SK-N-SH treated with all-trans-retinoic acid at 6 μM for 48 hours (cell line): ENCODE results near the gene PCDHGB1.

Source experiments
- CSDC2 ChIP-seq: fragments of 250-450 bp; sonication (Bioruptor Pico); IDR thresholded peaks from 2 replicates; pipeline ENCODE4 v1.5.0; 2020; ENCODE audit warnings: mild to moderate bottlenecking, moderate library complexity
- ESRRG ChIP-seq: fragments of 250-450 bp; sonication (Bioruptor Pico); IDR thresholded peaks from 2 replicates; pipeline ENCODE4 v1.6.1; 2021; ENCODE audit warnings: mild to moderate bottlenecking
- GLIS3 ChIP-seq: fragments of 250-450 bp; sonication (Bioruptor Pico); IDR thresholded peaks from 2 replicates; pipeline ENCODE4 v1.5.0; 2020; ENCODE audit warnings: mild to moderate bottlenecking, moderate library complexity
- ISL1 ChIP-seq: fragments of 250-450 bp; sonication (Bioruptor Pico); IDR thresholded peaks from 2 replicates; pipeline ENCODE4 v2.1.2; 2022; ENCODE audit warnings: mild to moderate bottlenecking, moderate library complexity
- OSR1 ChIP-seq: fragments of 250-450 bp; sonication (Bioruptor Pico); IDR thresholded peaks from 2 replicates; pipeline ENCODE4 v1.8.0; 2022; ENCODE audit warnings: moderate library complexity, mild to moderate bottlenecking, inconsistent platforms
- PATZ1 ChIP-seq: fragments of 250-450 bp; sonication (Bioruptor Pico); IDR thresholded peaks from 2 replicates; pipeline ENCODE4 v1.8.0; 2020; ENCODE audit warnings: mild to moderate bottlenecking, moderate library complexity, borderline replicate concordance
- TF ChIP-seq, protein P1 (sequence below): fragments of 250-450 bp; sonication (Bioruptor Pico); IDR thresholded peaks from 2 replicates; pipeline ENCODE4 v1.5.0; 2020; ENCODE audit warnings: mild to moderate bottlenecking, moderate library complexity

GRCh38 chr5:141360685-141361084, 10.8 kb downstream of the PCDHGB1 start:
- no peak for TF ChIP-seq ESRRG (CRISPR knock-in tag)
- no peak for TF ChIP-seq GLIS3 (CRISPR knock-in tag)
- TF ChIP-seq CSDC2 (CRISPR knock-in tag) = no peak
- TF ChIP-seq, protein P1, sequence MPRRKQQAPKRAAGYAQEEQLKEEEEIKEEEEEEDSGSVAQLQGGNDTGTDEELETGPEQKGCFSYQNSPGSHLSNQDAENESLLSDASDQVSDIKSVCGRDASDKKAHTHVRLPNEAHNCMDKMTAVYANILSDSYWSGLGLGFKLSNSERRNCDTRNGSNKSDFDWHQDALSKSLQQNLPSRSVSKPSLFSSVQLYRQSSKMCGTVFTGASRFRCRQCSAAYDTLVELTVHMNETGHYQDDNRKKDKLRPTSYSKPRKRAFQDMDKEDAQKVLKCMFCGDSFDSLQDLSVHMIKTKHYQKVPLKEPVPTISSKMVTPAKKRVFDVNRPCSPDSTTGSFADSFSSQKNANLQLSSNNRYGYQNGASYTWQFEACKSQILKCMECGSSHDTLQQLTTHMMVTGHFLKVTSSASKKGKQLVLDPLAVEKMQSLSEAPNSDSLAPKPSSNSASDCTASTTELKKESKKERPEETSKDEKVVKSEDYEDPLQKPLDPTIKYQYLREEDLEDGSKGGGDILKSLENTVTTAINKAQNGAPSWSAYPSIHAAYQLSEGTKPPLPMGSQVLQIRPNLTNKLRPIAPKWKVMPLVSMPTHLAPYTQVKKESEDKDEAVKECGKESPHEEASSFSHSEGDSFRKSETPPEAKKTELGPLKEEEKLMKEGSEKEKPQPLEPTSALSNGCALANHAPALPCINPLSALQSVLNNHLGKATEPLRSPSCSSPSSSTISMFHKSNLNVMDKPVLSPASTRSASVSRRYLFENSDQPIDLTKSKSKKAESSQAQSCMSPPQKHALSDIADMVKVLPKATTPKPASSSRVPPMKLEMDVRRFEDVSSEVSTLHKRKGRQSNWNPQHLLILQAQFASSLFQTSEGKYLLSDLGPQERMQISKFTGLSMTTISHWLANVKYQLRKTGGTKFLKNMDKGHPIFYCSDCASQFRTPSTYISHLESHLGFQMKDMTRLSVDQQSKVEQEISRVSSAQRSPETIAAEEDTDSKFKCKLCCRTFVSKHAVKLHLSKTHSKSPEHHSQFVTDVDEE = no peak
- no peak for TF ChIP-seq OSR1
- TF ChIP-seq ISL1 (CRISPR knock-in tag) = no peak
- no peak for TF ChIP-seq PATZ1 (CRISPR knock-in tag)
